K562 (cell line): ENCODE measurements around the gene RPL22. TPM values are rescaled to one million over a fixed set of nuclear protein-coding genes. Genes with fewer than 3 reads are reported as not detected.
A peak's percentile ranks its signal among the peaks of the same experiment; 100 is the strongest.

Experiments
- AFF4 ChIP-seq: sonication (generic); formaldehyde crosslinking; IDR thresholded peaks from 2 replicates; pipeline ENCODE4 v1.8.0; 2023; ENCODE audit warnings: mild to moderate bottlenecking, missing genetic modification reagents
- ATF6 ChIP-seq: sonication (generic); formaldehyde crosslinking; IDR thresholded peaks from 2 replicates; pipeline ENCODE4 v1.4.0; 2020; ENCODE audit warnings: mild to moderate bottlenecking, missing genetic modification reagents
- ETV6 ChIP-seq, 3 experiments: fragments of 150-350 bp in 1 of 3; sonication (generic) in 1 of 3; formaldehyde crosslinking in 1 of 3; IDR thresholded peaks; 2 replicates each; pipeline versions ENCODE4 v1.6.1 to v1.8.0; 2014 to 2022; ENCODE audit warnings: borderline replicate concordance in 2 of 3, low read depth in 2 of 3, antibody characterized with exemption in 1 of 3, low read length in 1 of 3, mild to moderate bottlenecking in 1 of 3, missing genetic modification reagents in 1 of 3
- MAZ ChIP-seq, 2 experiments: fragments of 450-650 bp in 1 of 2; sonication (generic) in 1 of 2; formaldehyde crosslinking; IDR thresholded peaks in 1 of 2; conservative IDR thresholded peaks in 1 of 2; 2 replicates each; pipeline versions ENCODE4 v1.4.0 to v1.5.0; 2020; ENCODE audit warnings: mild to moderate bottlenecking in 1 of 2, missing genetic modification reagents in 1 of 2
- MEF2D ChIP-seq: conservative IDR thresholded peaks from 2 replicates; pipeline ENCODE4 v1.6.1; 2016; ENCODE audit warnings: low read depth, missing genetic modification characterization, missing compliant biosample characterization
- POLR2AphosphoS2 ChIP-seq: IDR thresholded peaks from 2 replicates; pipeline ENCODE4 v1.6.1; 2012; ENCODE audit warnings: low read length, improper control_type of control experiment
- POLR2AphosphoS5 ChIP-seq: IDR thresholded peaks from 2 replicates; pipeline ENCODE4 v1.6.1; 2011; ENCODE audit warnings: mild to moderate bottlenecking, low read depth, low read length, moderate library complexity; ENCODE audit not compliant: control insufficient read depth, insufficient read depth
- POLR2B ChIP-seq: fragments of 450-650 bp; IDR thresholded peaks from 2 replicates; pipeline ENCODE4 v1.6.1; 2018; ENCODE audit warnings: low read depth; ENCODE audit not compliant: partially characterized antibody
- SMARCE1 ChIP-seq: fragments of 450-650 bp; IDR thresholded peaks from 2 replicates; pipeline ENCODE4 v1.7.1; 2016; ENCODE audit warnings: mild to moderate bottlenecking
- STAT5A ChIP-seq: IDR thresholded peaks from 2 replicates; pipeline ENCODE4 v1.6.1; 2012; ENCODE audit warnings: low read length, inconsistent platforms, borderline replicate concordance
- SUPT5H ChIP-seq: fragments of 450-650 bp; IDR thresholded peaks from 2 replicates; pipeline ENCODE4 v1.6.1; 2016
- THRB ChIP-seq: fragments of 450-650 bp; formaldehyde crosslinking; conservative IDR thresholded peaks from 2 replicates; pipeline ENCODE4 v1.4.0; 2022; ENCODE audit warnings: mild to moderate bottlenecking, missing genetic modification characterization
- ZNF217 ChIP-seq: sonication (generic); formaldehyde crosslinking; IDR thresholded peaks from 2 replicates; pipeline ENCODE4 v1.8.0; 2022; ENCODE audit warnings: mild to moderate bottlenecking, missing genetic modification reagents
- polyA plus RNA-seq, 8 experiments: library from polyadenylated mRNA; depleted of rRNA in 4 of 8; stranded (reverse) in 5 of 8; unstranded in 3 of 8; fragments of >200 nt; fragmentation: Nextera tagmentation in 2 of 8; fragmentation: Illumina TruSeq in 1 of 8; extraction: Ambion mirVana in 2 of 8; extraction: Trizol in 1 of 8; gene quantifications; 2 replicates each; pipeline versions ENCODE4 v1.2.1 to v1.2.3, GENCODE V29; 2011 to 2014; ENCODE audit warnings: inconsistent platforms in 1 of 8, missing spikeins in 1 of 8
- total RNA-seq, 7 experiments: library from RNA; depleted of rRNA in 6 of 7; stranded (reverse); fragments of >200 nt in 6 of 7; fragmentation: Illumina TruSeq in 2 of 7; extraction: Trizol in 2 of 7; gene quantifications; 2 replicates each; pipeline versions ENCODE4 v1.2.1 to v1.2.3, GENCODE V29; 2011 to 2021; ENCODE audit warnings: low replicate concordance in 1 of 7
- TF ChIP-seq, protein P1 (sequence below): fragments of 250-450 bp; sonication (Bioruptor Pico); IDR thresholded peaks from 2 replicates; pipeline ENCODE4 v1.4.0; 2020; ENCODE audit warnings: mild to moderate bottlenecking

The RPL22 gene
- total and polyA plus RNA-seq, 9 of the 15 experiments (the other 6 are each of a cell fraction or from before 2014, with no cell fraction given), result 467 to 1,165 (median 607) TPM

- TF ChIP-seq AFF4 (CRISPR knock-in tag), result no peak
- TF ChIP-seq ETV6 (IDR thresholded peaks at IDR 0.05; ENCODE audit: borderline replicate concordance in 1 of 2, low read depth in 2 of 2, low read length in 1 of 2), result no peak
- no peak for TF ChIP-seq ETV6 (CRISPR knock-in tag; IDR thresholded peaks at IDR 0.05; ENCODE audit: borderline replicate concordance)
- TF ChIP-seq MAZ (CRISPR knock-in tag; conservative IDR thresholded peaks at IDR 0.05 in 1 of 2, IDR thresholded peaks at IDR 0.05 in 1 of 2), result no peak
- TF ChIP-seq POLR2AphosphoS5, result peak; percentile 38; the same call in 1 of the 2 replicates
- TF ChIP-seq, protein P1, sequence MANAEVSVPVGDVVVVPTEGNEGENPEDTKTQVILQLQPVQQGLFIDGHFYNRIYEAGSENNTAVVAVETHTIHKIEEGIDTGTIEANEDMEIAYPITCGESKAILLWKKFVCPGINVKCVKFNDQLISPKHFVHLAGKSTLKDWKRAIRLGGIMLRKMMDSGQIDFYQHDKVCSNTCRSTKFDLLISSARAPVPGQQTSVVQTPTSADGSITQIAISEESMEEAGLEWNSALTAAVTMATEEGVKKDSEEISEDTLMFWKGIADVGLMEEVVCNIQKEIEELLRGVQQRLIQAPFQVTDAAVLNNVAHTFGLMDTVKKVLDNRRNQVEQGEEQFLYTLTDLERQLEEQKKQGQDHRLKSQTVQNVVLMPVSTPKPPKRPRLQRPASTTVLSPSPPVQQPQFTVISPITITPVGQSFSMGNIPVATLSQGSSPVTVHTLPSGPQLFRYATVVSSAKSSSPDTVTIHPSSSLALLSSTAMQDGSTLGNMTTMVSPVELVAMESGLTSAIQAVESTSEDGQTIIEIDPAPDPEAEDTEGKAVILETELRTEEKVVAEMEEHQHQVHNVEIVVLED (CRISPR knock-in tag), result no peak
- TF ChIP-seq POLR2B, result peak; percentile 29
- TF ChIP-seq MEF2D (tag), result no peak
- TF ChIP-seq POLR2AphosphoS2, result peak; percentile 79; the same call in 1 of the 2 replicates
- TF ChIP-seq THRB (CRISPR knock-in tag), result peak; percentile 33; the same call in 1 of the 2 replicates
- no peak for TF ChIP-seq ZNF217
- TF ChIP-seq ATF6, result no peak
- 0 out of 2 replicates have a peak, but pooled peaks have one; percentile 10 for TF ChIP-seq STAT5A
- TF ChIP-seq SUPT5H, result peak; percentile 77
- TF ChIP-seq SMARCE1, result no peak
These were observed 15.2 kb downstream of the RPL22 start (continued) for GRCh38 chr1:6184083-6184783.
